Calu3 (cell line): ENCODE data around the gene UBTD2. TPM values are rescaled to one million over a fixed set of nuclear protein-coding genes. Genes with fewer than 3 reads are reported as not detected.

Source experiments
- BruUV-seq: library from RNA; stranded (reverse); fragments of 400-500 nt; replicated peaks from 2 replicates; lab custom pipeline; 2021; lab: Mats Ljungman, UMichigan
- CTCF ChIA-PET: fragments of 300-600 bp; sonication (Branson Sonifier 250); formaldehyde crosslinking; loops from one replicate; lab custom pipeline; 2022; ENCODE audit warnings: antibody characterized with exemption; lab: Charles Lee
- DNase-seq: peaks from one replicate; pipeline ENCODE4 v3.0.0; 2022
- H3K27ac Mint-ChIP-seq: one replicate; pipeline ENCODE4 v1.8.0; 2022; ENCODE audit warnings: mixed read lengths; ENCODE audit not compliant: unreplicated experiment
- H3K27me3 Mint-ChIP-seq: one replicate; pipeline ENCODE4 v1.8.0; 2022; ENCODE audit warnings: mixed read lengths; ENCODE audit not compliant: unreplicated experiment
- H3K36me3 Mint-ChIP-seq: one replicate; pipeline ENCODE4 v1.8.0; 2022; ENCODE audit warnings: mild to moderate bottlenecking, moderate library complexity, mixed read lengths; ENCODE audit not compliant: insufficient read depth, unreplicated experiment
- H3K4me1 Mint-ChIP-seq: one replicate; pipeline ENCODE4 v1.8.0; 2022; ENCODE audit warnings: mild to moderate bottlenecking, low read depth, mixed read lengths; ENCODE audit not compliant: unreplicated experiment
- H3K4me3 Mint-ChIP-seq: one replicate; pipeline ENCODE4 v1.8.0; 2022; ENCODE audit warnings: mild to moderate bottlenecking, low read depth, moderate library complexity, mixed read lengths; ENCODE audit not compliant: unreplicated experiment
- H3K9me3 Mint-ChIP-seq: one replicate; pipeline ENCODE4 v1.8.0; 2022; ENCODE audit warnings: low read depth, mixed read lengths; ENCODE audit not compliant: unreplicated experiment
- CTCF ChIP-seq: fragments of 200-600 bp; IDR thresholded peaks from one replicate; pipeline ENCODE4 v1.8.0; 2022; ENCODE audit warnings: antibody characterized with exemption; ENCODE audit not compliant: unreplicated experiment
- intact Hi-C: fragments of 100-400 bp; cut with micrococcal nuclease; formaldehyde crosslinking; loops from one replicate; pipeline ENCODE4 v1.10.0; 2022; ENCODE audit not compliant: unreplicated experiment
- total RNA-seq: library from RNA; stranded (reverse); gene quantifications from 2 replicates; pipeline ENCODE4 v1.2.3, GENCODE V29; 2022

The UBTD2 gene
- total RNA-seq, 1 experiment from 2014 or later, result 21.1 TPM

- no peak for TF ChIP-seq CTCF
- no peak overlapping the region for H3K4me3 Mint-ChIP-seq
- no peak for DNase-seq
- CTCF ChIA-PET, result interaction anchor here (0.6 kb wide), 1 partner anchor 1618 kb away, joined by 3 read pairs; no protein-coding TSS in a partner anchor
- H3K9me3 Mint-ChIP-seq, result no peaks in the 10 kb centered on the region
- no peak overlapping the region for H3K27ac Mint-ChIP-seq
- BruUV-seq, result no TSS peak
- no peaks in the 10 kb centered on the region for H3K27me3 Mint-ChIP-seq
- H3K4me1 Mint-ChIP-seq, result no peaks in the 10 kb centered on the region
- intact Hi-C loops, result no loop called here
- no peaks in the 10 kb centered on the region for H3K36me3 Mint-ChIP-seq
These were observed 38.0 kb upstream of the UBTD2 start for GRCh38 chr5:172321593-172321992.

GRCh38 chr5:172319708-172320441, 36.3 kb upstream of the UBTD2 start:
- no peak for TF ChIP-seq CTCF

GRCh38 chr5:172315587-172316493, 32.3 kb upstream of the UBTD2 start:
- no peak for DNase-seq
- H3K36me3 Mint-ChIP-seq, result no peaks in the 10 kb centered on the region
- H3K27ac Mint-ChIP-seq, result peak overlapping the region; percentile 22
- H3K27me3 Mint-ChIP-seq, result no peaks in the 10 kb centered on the region
- CTCF ChIA-PET, result no interaction called here
- TF ChIP-seq CTCF, result no peak
- BruUV-seq, result no TSS peak
- H3K4me1 Mint-ChIP-seq, result peaks cover 13% of the 10 kb centered on the region
- H3K4me3 Mint-ChIP-seq, result no peak overlapping the region
- H3K9me3 Mint-ChIP-seq, result no peaks in the 10 kb centered on the region
- intact Hi-C loops, result no loop called here

More at GRCh38 chr5:172319708-172320441, 36.3 kb upstream of the UBTD2 start:
- BruUV-seq, result no TSS peak
- H3K27ac Mint-ChIP-seq, result no peak overlapping the region
- peaks cover 11% of the 10 kb centered on the region for H3K4me1 Mint-ChIP-seq
- DNase-seq, result no peak
- no peaks in the 10 kb centered on the region for H3K9me3 Mint-ChIP-seq
- no peaks in the 10 kb centered on the region for H3K36me3 Mint-ChIP-seq
- intact Hi-C loops, result no loop called here
- CTCF ChIA-PET, result no interaction called here
- no peak overlapping the region for H3K4me3 Mint-ChIP-seq
- H3K27me3 Mint-ChIP-seq, result no peaks in the 10 kb centered on the region

- Mint-ChIP-seq H3K4me3 (no peak overlapping the region), H3K27me3 (no peaks in the 10 kb centered on the region), H3K36me3 (no peaks in the 10 kb centered on the region), H3K9me3 (no peaks in the 10 kb centered on the region), H3K4me1 (peaks cover 13% of the 10 kb centered on the region), H3K27ac (no peak overlapping the region)
- no peak for TF ChIP-seq CTCF
- intact Hi-C loops, result no loop called here
- CTCF ChIA-PET, result interaction anchor here (0.5 kb wide), 1 partner anchor 44 kb away, joined by 3 read pairs; no protein-coding TSS in a partner anchor
- DNase-seq, result no peak
- no TSS peak for BruUV-seq
These were observed 30.4 kb upstream of the UBTD2 start for GRCh38 chr5:172313915-172314314.
